GM21576 (cell line): ENCODE measurements around the gene WDR76.

Source experiments
- ATAC-seq: cut with Tn5 transposase; IDR thresholded peaks from one replicate; pipeline ENCODE4 v1.9.1; 2021; ENCODE audit warnings: mild to moderate bottlenecking, moderate library complexity; ENCODE audit not compliant: unreplicated experiment

The WDR76 gene

DNA sequence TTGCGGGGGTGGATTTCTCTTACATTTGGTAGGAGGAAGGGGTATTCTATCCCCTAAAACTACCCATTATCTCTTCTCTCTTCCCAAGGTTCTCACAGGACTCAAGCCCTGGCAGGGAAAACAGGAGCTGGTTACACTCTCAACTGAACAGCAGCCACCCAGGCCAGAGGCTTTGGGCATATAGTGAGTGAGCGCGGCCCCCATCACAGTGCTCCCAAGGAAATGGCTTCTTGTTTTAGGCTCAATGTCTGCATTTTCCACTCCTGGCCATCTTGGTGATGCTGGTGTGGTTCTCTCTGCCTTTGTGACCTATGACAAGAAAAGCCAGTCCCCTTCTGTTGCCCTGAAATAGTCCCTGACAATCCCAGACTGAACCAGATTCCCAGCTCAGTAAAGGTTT, 50.1 kb downstream of the WDR76 start:
- no peak for ATAC-seq

DNA sequence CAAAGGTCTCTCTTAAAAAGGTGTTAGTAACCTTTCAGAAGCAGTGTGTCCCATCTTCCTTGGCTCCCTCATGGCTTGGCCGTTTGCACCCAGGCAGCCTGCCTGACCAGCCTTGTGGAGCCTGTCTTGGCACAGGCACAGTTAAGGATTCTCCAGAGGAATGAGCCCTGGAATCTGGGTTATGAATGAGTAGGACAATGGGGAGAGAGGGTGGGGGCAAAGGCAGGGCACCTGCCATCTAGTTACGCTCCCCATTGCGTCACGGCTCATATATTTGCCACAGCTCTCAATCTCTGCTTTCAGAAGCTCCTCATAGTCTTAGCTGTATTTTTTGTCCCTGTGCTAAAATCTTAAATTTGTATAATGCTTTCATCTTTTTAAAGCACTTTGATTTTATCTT, 50.6 kb downstream of the WDR76 start:
- ATAC-seq = no peak

DNA sequence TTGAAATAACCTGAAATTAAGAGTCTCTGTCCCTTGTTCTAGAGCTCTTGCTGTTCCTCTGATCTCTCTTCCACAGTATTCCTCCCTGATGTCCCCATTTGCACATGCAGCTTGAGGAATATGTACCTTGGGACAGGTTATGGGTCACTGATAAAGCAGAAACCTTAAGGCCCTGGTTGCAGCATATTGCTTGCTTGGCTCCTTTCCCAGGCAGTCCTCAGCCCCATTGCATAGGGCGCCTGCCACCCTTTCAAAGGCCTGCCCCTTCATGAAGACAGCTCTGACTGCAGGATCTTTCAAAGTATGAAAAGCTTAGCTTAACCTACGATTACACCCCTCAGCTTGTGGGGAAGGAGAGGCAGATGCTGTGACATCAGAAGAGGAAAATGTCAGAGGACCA, 51.6 kb downstream of the WDR76 start:
- ATAC-seq = no peak

DNA sequence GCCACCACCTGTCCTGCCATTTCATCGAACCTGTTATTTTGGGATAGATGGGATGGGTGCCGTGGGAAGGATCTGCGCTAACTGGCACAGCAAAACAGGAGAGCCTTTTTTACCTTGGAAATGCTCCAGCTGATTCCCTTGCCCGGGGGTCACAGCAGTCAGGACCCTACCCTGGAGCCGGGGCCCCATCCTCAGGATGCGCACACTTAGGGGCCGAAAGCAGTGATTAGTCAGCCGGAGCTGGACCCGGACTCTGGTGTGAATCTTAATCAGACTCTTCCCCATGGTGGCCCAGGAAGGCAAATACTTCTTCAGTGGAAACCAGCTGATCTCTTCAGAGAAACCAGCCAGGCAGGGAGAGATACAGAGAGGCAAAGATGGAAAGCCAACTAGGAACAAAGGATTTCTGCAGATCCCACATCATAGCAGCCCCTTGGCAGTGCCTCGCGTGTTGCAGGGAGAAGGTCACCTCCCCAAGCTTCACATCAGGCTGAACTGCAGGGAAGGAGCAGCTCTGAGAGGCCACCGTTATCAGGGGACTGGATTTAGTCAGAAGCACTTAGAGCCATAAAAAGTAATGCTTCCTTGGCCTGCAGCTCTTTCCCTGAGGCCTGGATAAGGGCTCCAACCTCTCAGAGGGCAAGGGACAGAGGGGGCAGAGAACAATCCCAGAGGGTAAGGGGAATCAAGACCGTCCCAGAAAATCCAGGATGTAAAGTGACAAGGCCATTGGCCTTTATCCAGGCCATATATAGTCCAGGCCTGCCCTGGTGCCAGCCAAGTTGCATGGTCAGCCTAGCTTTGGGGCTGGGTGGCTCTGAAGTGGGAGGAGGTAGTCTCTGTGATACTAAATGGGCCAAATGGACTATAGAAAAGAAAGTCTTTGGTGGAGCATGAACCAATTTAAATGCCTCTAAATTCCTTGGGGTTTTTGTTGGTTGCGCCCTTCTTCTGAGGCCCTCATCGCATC, 52.9 kb downstream of the WDR76 start:
- ATAC-seq = no peak

DNA sequence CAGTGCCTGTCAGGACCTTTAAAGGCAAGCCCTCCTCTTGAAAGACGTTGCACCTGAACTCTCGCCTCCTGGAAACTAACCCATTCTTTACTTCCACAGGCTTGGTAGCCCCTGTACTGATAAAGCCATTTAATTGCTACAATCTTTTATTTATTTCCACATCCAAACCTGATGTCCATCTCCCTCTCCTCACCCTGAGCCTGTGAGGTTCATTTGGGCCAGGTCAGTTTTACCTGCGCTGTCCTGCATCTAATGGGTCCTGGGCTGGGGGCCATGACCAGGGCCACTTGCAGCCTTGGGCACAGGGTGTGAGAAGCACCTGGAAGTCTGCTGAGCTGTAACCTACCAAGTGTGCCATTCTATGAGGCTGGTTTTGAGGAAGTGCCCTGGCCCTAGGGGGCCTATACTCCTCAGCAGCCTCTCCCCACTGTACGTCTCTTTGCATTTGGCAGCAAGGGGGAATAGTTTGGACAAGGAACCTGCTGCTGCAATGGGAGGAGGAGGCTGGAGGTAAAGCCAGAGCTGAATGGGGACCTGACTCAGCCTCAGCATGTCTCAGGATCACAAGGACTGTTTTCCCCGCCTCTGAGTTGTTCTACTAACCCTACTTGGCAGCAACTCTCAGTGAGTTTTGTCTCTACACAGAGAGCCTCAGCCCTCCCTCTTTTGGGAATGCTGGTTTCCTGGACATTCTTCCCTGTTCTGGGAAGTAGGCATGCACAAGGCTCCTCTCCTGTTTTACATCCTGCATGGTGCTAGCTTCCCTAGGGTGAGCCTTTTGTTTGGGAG, 53.8 kb downstream of the WDR76 start:
- ATAC-seq = no peak

DNA sequence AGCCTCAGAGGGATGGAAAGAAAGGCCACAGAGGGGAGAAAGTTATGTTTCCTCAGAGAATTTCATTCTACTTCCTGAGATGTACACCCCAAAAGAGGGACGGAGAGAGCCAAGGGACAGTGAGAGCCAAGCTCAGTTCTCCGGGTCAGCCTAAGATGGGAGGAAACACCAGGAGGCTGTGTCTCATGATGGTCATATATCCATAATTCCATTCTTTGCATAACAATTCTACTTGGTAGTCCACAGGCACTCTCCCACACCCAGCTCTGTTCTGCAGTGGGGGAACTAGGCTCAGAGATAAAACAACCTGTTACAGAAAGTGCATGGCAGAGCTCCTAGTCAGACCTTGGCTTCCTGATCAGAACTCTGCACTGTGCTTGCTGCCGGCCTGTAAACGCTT, 54.4 kb downstream of the WDR76 start:
- ATAC-seq = no peak

DNA sequence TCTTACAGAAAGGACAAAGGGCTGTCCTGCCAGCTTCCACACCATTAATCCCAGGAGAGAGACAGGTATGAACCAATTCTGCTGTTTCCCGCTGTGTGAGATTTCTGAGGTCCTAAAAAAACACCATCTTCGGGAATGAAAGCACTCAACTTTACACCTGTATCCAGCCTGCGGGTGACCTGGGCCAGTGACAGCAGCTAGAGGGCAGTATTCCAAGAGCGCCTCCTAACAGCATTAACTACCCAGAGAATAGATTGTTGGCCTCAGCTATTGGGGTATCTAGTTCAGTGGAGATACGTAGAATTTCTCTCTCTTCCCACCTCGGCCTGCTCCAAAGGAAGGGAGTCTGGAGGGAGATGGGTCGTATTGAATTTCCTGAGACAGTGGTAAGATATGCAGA, 55.1 kb downstream of the WDR76 start:
- ATAC-seq = no peak

DNA sequence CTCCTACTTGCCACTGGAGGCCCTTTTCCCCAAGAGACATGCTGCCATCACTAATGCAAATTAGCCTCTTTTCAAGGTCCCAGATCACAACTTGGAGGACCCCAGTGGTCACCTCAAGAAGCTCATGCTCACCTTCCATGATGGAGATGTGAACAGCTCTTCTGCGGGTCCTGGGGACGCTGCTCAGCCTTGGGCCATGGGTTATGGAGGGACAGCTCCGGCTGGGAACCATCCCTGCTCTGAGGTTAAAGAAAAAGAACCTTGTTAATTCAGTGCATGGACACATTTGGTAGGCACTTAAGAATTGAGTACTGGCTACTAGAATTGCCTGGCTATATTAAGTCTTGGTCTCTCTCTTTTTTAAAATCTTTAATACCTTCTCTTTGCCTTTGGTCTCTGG, 56.8 kb downstream of the WDR76 start:
- no peak for ATAC-seq

DNA sequence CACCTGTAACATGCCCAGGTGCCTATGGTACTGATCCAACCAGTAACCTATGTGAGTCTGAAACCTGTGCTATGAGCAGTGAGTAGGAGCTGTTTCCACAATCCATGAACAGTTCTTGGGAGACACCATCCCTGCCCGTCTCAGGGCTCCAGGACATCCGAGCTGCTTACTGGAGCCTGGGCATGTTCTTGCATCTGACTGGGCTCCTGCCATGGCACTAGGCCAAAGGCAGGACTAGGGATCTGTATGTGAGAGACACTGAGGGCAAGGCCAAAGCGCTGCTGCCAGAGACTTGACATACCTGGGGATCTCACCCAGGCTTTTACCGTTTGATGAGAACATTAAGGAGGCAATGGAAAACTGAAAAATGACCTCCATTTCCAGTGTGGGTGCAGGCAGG, 59.8 kb downstream of the WDR76 start:
- no peak for ATAC-seq

DNA sequence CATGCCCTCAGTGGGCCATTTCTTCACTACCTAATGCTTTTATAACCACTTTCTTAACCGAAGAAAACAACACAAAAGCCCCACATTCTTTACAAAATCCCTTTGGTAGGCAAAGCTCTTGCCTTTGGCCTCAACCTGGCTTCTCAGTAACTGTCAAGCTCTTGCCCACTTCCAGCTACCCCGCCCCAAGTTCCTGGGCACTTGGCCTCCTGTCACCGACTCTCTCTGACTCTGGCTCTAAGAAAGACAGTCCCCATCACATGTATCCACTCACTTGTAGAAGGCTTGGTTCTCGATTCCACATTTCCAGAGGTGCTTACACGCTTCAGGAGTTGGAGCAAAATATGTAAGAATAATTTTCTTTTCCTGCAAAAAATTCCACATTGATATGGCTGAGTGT, 61.1 kb downstream of the WDR76 start:
- ATAC-seq = no peak

DNA sequence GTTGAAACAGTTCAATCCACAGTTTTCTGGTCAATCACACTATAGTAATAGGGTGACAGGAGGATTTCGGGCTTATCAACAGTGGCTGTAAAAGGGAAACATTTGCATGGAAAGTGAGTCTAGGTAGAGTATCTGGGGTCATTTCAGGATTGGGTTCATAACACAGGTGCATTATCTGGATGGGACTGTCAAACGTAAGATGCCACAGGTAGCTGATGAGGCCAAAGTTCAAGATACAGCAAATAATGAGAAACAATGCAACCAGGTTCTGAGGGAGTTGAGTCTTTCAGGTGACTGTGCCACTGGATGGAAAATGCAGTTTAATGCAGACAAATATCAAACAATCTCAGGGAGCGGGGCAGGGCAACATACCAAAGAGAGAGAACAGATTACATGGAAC, 62.2 kb downstream of the WDR76 start:
- no peak for ATAC-seq

DNA sequence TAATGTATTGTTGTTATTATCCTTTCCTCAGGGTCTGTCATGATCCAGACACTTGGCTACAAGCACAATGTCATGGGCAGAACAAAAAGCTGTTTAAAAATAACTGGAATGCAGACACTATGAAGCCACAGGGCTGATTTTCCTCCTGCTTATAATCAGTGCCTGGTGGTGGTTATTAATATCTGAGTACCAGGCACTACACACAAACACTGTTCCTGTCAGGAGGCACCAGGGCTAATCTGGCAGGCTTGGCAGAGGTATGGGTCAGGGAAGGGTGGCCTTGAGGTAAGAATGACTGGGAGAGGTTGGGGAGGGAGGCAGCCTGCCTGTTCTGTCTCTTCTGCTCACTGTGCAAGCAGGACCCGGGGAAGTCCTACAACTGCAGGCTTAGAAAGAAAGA, 67.2 kb downstream of the WDR76 start:
- no peak for ATAC-seq

DNA sequence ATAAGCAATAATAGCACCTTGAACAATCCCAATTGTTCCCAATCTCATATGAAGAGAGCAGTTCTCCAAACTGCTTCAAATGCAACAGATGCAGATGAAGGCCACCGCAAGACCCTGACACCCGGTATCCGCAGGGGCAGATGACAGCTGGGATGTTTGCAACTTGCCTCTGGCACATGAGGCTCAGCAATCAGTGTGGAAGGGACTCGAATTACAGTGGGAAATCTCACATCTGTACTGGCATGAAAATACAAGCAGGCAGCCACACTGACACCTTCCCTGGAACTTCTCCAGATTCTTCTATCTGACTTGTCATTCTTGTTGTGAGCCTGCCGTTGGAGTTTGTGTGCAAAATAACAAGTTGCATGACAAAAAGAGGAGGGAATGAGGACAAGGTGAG, 68.8 kb downstream of the WDR76 start:
- ATAC-seq = no peak

DNA sequence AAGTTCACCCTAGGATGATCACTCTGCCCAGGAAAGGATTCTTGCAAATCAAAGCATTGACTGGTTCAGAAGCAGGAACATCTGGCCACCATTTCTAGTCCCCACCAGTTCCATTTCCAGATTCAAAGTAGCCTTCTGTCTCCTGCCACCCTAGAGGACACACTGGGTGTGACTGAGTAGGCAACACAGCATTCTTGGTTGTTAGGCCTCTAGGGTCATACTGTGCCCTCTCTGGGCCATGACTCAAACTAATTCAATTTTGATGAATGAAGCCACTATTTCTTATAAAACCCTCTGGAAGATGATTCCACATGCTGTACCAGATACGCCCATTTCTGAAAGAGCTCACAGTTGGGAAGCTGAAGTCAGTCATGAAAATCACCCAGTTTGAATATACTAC, 69.7 kb downstream of the WDR76 start:
- no peak for ATAC-seq

DNA sequence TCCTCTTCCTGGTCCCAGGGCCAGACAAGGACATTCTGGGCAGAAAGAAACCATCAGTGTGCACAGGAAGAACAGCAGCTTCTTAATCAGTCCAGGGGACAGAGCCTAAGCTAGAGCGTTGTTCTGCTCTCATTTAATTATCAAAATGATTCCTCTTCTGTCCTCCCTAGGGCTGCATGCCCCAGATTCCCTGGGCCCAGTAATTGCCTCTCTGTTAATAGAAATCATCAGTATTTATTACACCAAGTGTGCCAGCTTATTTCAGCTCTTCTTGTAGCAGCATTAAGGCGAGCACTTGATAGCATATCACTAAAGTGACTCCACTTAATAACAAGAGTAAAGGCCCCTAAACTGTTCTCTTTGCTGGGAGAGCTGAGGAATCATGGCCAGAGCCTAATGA, 72.1 kb downstream of the WDR76 start:
- no peak for ATAC-seq

DNA sequence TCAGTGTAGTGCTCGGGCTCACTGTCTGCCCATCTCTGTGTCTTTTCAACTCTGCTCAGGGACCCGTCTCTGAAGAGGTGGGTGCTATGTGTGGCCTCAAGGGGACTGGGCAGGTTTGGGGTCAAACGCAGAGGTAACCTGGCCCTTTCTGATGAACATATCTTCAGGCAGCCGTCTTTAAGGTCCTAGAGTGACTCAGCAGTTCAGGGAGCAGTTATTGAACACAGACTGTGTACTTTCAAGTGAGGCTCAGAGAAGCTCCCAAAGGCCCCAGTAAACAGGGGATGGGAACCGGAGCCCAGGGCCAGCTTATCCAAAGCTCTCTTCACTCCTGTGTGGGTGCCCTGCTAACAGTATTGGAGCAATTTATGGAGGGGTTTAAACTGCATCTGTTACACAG, 73.1 kb downstream of the WDR76 start:
- ATAC-seq = no peak

DNA sequence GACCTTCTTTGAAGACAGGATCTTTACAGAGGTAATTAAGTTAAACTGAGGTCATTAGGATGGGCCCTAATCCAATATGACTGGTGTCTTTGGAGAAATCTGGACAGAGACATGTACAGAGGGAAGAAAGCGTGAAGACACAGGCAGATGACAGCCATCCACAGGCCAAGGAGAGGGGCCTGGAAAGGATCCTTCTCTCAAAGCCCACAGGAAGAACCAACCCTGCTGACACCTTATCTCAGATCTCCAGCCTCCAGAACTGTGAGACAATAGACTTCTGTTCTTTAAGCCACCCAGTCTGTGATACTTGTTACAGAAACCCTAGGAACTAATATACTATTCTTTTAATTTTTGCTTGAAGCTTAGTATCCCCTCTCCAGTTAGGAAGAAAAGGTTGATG, 74.2 kb downstream of the WDR76 start:
- ATAC-seq = no peak

DNA sequence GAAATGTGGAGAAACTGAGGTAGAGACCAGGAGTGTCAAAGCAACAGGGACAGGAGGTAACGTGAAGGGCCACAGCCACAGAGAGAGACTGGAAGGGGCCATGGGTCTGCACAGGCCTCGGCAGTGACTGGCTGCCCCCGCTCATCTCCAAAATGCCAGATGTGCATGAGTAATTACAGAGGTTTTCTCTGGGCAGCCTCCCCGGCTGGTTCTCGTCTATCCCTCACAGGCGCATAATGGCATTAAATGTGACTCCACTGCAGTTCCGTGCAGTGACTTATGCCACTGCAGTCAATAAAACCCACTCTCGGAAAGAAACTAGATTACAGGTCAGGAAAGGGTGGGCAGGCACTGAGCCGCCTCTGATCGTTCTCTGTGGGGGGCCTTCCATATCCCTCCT, 74.7 kb downstream of the WDR76 start:
- ATAC-seq = no peak

DNA sequence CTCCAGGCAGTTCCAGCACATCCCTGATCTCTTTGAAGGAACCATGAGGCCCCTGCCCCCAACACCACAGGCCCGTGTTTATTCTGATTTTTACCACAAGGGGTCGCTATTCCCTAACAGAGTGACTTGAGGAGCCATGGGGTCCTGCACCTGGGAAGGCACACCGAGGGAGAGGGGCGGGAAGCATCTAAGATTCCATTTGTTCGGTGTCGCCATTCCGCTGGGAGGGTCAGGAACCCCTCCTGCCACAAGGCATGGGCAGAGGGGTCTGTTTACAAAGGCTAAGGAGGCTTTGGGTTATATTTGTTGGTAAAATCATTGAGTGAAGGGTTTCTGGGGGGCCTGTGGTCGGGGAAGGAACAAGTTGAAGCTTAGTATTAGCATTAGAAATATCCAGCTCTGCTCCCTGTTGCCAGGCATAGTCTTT, 77.1 kb downstream of the WDR76 start:
- no peak for ATAC-seq

DNA sequence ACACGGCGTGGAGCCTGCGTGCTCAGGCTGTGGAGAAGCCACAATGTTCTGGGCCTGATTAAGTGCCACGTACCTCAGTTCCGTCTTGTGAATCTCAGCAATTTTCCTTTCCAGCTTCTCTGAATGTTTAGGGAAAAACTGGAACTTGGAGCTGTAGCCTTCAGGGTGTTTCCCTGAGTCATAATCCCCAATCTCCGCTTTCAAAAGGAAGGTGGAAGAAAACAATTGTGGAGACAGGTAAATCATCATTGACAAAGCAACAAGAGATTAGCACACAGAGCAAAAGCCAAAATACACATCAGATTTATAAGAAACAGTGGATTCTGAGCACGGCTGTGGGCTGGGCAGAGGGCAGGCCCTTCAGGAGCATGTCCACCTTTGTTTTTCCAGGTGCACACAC, 79.0 kb downstream of the WDR76 start:
- no peak for ATAC-seq

DNA sequence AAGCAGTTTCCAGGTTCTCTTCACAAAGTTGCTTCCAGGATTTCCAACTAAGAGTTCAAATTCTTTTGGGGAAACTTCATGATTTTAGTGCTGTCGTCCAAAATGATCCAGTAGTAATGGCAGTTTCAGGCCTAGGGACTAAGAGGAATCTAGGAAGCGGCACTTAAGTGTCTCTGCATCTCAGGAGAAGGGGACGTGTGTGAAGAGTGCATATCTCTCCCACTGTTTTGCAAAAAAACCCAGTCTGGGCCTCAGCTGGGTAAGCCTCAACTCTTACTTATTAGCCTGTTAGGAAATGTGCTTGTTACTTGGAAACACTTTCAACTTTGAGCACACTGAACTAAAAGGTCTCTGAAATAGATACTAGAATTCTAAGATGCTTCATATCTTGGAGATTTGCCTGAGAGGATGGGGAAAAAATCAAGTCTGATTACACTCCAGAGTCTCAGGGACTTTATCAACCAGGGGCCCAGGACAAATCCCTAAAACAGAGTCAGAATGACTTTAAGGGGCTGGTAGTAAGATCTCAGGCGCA, 81.8 kb downstream of the WDR76 start:
- ATAC-seq = no peak

DNA sequence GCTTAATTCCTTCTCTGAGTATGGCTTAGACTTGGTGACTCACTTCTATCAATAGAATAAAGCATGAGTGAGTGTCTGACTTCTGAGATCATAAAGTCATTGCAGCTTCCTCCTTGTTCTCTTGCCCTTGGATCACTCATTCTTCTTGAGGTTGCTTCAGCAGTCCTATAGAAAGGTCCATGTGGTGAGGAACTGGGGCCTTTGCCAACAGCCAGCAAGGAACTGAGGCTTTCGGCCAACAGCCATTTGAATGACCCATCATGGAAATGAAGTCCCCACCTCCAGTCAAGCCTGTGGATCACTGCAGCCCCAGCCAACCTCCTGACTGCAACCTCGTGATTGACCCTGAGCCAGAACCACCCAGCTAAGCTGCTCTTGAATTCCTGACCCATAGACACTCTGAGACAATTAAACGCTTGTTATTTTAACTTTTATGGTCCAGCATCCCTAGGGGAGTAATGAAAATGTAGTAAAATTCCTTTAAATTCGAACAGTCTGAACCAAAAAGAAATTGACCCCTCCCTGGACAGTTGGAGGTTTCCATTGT, 84.5 kb downstream of the WDR76 start:
- ATAC-seq = no peak
